Measurements from ENCODE around the gene MRC2. TPM values are rescaled to one million over a fixed set of nuclear protein-coding genes. Genes with fewer than 3 reads are reported as not detected.

The MRC2 gene
- total RNA-seq, 2 experiments from 2014 or later, result 1.7 to 2.3 TPM

- H3K9me3 Mint-ChIP-seq (ENCODE audit: insufficient read depth), result no peaks in the 10 kb centered on the region
- no peak for DNase-seq
- ATAC-seq, result no peak
- H3K4me1 Mint-ChIP-seq (ENCODE audit: low read depth), result peaks cover 21% of the 10 kb centered on the region
- no peak overlapping the region for H3K4me3 Mint-ChIP-seq
- H3K36me3 Mint-ChIP-seq (ENCODE audit: low read depth), result no peaks in the 10 kb centered on the region
- H3K27ac Mint-ChIP-seq, result no peak overlapping the region
- H3K27me3 Mint-ChIP-seq (ENCODE audit: low read depth), result peaks cover 46% of the 10 kb centered on the region
- CTCF ChIA-PET, result no interaction called here
- POLR2A ChIA-PET, result no interaction called here
Observed at GRCh38 chr17:62648956-62649294, 21.5 kb downstream of the MRC2 start.

GRCh38 chr17:62649570-62649969 lies 22.1 kb downstream of the MRC2 start:
- no peaks in the 10 kb centered on the region for H3K9me3 Mint-ChIP-seq (ENCODE audit: insufficient read depth)
- no peaks in the 10 kb centered on the region for H3K36me3 Mint-ChIP-seq (ENCODE audit: low read depth)
- DNase-seq, result no peak
- CTCF ChIA-PET, result no interaction called here
- H3K27me3 Mint-ChIP-seq (ENCODE audit: low read depth), result peaks cover 46% of the 10 kb centered on the region
- no peak overlapping the region for H3K27ac Mint-ChIP-seq
- peaks cover 25% of the 10 kb centered on the region for H3K4me1 Mint-ChIP-seq (ENCODE audit: low read depth)
- POLR2A ChIA-PET, result no interaction called here
- no peak overlapping the region for H3K4me3 Mint-ChIP-seq
- ATAC-seq, result no peak

- ATAC-seq (no peak), DNase-seq (no peak)
- POLR2A ChIA-PET, result no interaction called here
- peaks cover 43% of the 10 kb centered on the region for H3K27me3 Mint-ChIP-seq (ENCODE audit: low read depth)
- CTCF ChIA-PET, result interaction anchor here (1.2 kb wide), 1 partner anchor 9 kb away, joined by 3 read pairs; no protein-coding TSS in a partner anchor
- no peak overlapping the region for H3K4me3 Mint-ChIP-seq
- no peaks in the 10 kb centered on the region for H3K9me3 Mint-ChIP-seq (ENCODE audit: insufficient read depth)
- no peaks in the 10 kb centered on the region for H3K36me3 Mint-ChIP-seq (ENCODE audit: low read depth)
- no peak overlapping the region for H3K27ac Mint-ChIP-seq
- H3K4me1 Mint-ChIP-seq (ENCODE audit: low read depth), result peaks cover 25% of the 10 kb centered on the region
Observed at GRCh38 chr17:62650587-62650986, 23.1 kb downstream of the MRC2 start.

- DNase-seq, result peak; percentile 44
- Mint-ChIP-seq H3K36me3 (ENCODE audit: low read depth) (no peaks in the 10 kb centered on the region), H3K4me1 (ENCODE audit: low read depth) (peaks cover 25% of the 10 kb centered on the region), H3K27ac (no peak overlapping the region), H3K9me3 (ENCODE audit: insufficient read depth) (no peaks in the 10 kb centered on the region), H3K27me3 (ENCODE audit: low read depth) (peaks cover 44% of the 10 kb centered on the region), H3K4me3 (peak overlapping the region; percentile 73)
- ATAC-seq, result no peak
- POLR2A ChIA-PET, result no interaction called here
- CTCF ChIA-PET, result no interaction called here
Observed at GRCh38 chr17:62652251-62653001, 25.0 kb downstream of the MRC2 start.

GRCh38 chr17:62653002-62653825 lies 25.7 kb downstream of the MRC2 start:
- CTCF ChIA-PET, result no interaction called here
- Mint-ChIP-seq H3K9me3 (ENCODE audit: insufficient read depth) (no peaks in the 10 kb centered on the region), H3K4me1 (ENCODE audit: low read depth) (peaks cover 25% of the 10 kb centered on the region), H3K4me3 (peak overlapping the region; percentile 73), H3K36me3 (ENCODE audit: low read depth) (no peaks in the 10 kb centered on the region), H3K27me3 (ENCODE audit: low read depth) (peaks cover 43% of the 10 kb centered on the region), H3K27ac (peak overlapping the region; percentile 60)
- DNase-seq, result peak; percentile 72
- peak; percentile 91 for ATAC-seq
- POLR2A ChIA-PET, result interaction anchor here (1.0 kb wide), 1 partner anchor 51 kb away, joined by 3 read pairs; no protein-coding TSS in a partner anchor

- no peak for DNase-seq
- peaks cover 45% of the 10 kb centered on the region for H3K27me3 Mint-ChIP-seq (ENCODE audit: low read depth)
- no peaks in the 10 kb centered on the region for H3K36me3 Mint-ChIP-seq (ENCODE audit: low read depth)
- H3K4me1 Mint-ChIP-seq (ENCODE audit: low read depth), result peaks cover 25% of the 10 kb centered on the region
- no peak for ATAC-seq
- CTCF ChIA-PET, result no interaction called here
- peak overlapping the region; percentile 60 for H3K27ac Mint-ChIP-seq
- POLR2A ChIA-PET, result interaction anchor here (1.0 kb wide), 1 partner anchor 52 kb away, joined by 3 read pairs; no protein-coding TSS in a partner anchor
- peak overlapping the region; percentile 73 for H3K4me3 Mint-ChIP-seq
- H3K9me3 Mint-ChIP-seq (ENCODE audit: insufficient read depth), result no peaks in the 10 kb centered on the region
Observed at GRCh38 chr17:62653826-62654761, 26.6 kb downstream of the MRC2 start.

GRCh38 chr17:62655656-62656055 lies 28.2 kb downstream of the MRC2 start:
- H3K27ac Mint-ChIP-seq, result no peak overlapping the region
- peaks cover 2% of the 10 kb centered on the region for H3K36me3 Mint-ChIP-seq (ENCODE audit: low read depth)
- peaks cover 25% of the 10 kb centered on the region for H3K4me1 Mint-ChIP-seq (ENCODE audit: low read depth)
- CTCF ChIA-PET, result no interaction called here
- no peak overlapping the region for H3K4me3 Mint-ChIP-seq
- H3K27me3 Mint-ChIP-seq (ENCODE audit: low read depth), result peaks cover 43% of the 10 kb centered on the region
- POLR2A ChIA-PET, result no interaction called here
- no peak for ATAC-seq
- DNase-seq, result no peak
- peaks cover 2% of the 10 kb centered on the region for H3K9me3 Mint-ChIP-seq (ENCODE audit: insufficient read depth)

- H3K9me3 Mint-ChIP-seq (ENCODE audit: insufficient read depth), result peaks cover 9% of the 10 kb centered on the region
- no peak overlapping the region for H3K27ac Mint-ChIP-seq
- peaks cover 2% of the 10 kb centered on the region for H3K36me3 Mint-ChIP-seq (ENCODE audit: low read depth)
- peaks cover 25% of the 10 kb centered on the region for H3K4me1 Mint-ChIP-seq (ENCODE audit: low read depth)
- CTCF ChIA-PET, result no interaction called here
- ATAC-seq, result no peak
- no peak overlapping the region for H3K4me3 Mint-ChIP-seq
- H3K27me3 Mint-ChIP-seq (ENCODE audit: low read depth), result peaks cover 48% of the 10 kb centered on the region
- POLR2A ChIA-PET, result no interaction called here
- no peak for DNase-seq
Observed at GRCh38 chr17:62656446-62656845, 29.0 kb downstream of the MRC2 start.

GRCh38 chr17:62657145-62657665 lies 29.7 kb downstream of the MRC2 start:
- Mint-ChIP-seq H3K4me3 (no peak overlapping the region), H3K27me3 (ENCODE audit: low read depth) (peaks cover 43% of the 10 kb centered on the region), H3K9me3 (ENCODE audit: insufficient read depth) (peaks cover 10% of the 10 kb centered on the region), H3K27ac (no peak overlapping the region), H3K36me3 (ENCODE audit: low read depth) (peaks cover 2% of the 10 kb centered on the region), H3K4me1 (ENCODE audit: low read depth) (peaks cover 20% of the 10 kb centered on the region)
- ATAC-seq (no peak), DNase-seq (no peak)
- POLR2A ChIA-PET, result no interaction called here
- CTCF ChIA-PET, result no interaction called here

GRCh38 chr17:62657690-62658089 lies 30.2 kb downstream of the MRC2 start:
- H3K9me3 Mint-ChIP-seq (ENCODE audit: insufficient read depth), result peaks cover 10% of the 10 kb centered on the region
- peaks cover 42% of the 10 kb centered on the region for H3K27me3 Mint-ChIP-seq (ENCODE audit: low read depth)
- ChIA-PET POLR2A (no interaction called here), CTCF (no interaction called here)
- ATAC-seq, result no peak
- no peak overlapping the region for H3K27ac Mint-ChIP-seq
- H3K4me1 Mint-ChIP-seq (ENCODE audit: low read depth), result peaks cover 15% of the 10 kb centered on the region
- no peak overlapping the region for H3K4me3 Mint-ChIP-seq
- no peak for DNase-seq
- peaks cover 2% of the 10 kb centered on the region for H3K36me3 Mint-ChIP-seq (ENCODE audit: low read depth)

- Mint-ChIP-seq H3K4me3 (no peak overlapping the region), H3K9me3 (ENCODE audit: insufficient read depth) (peaks cover 10% of the 10 kb centered on the region), H3K27me3 (ENCODE audit: low read depth) (peaks cover 41% of the 10 kb centered on the region), H3K4me1 (ENCODE audit: low read depth) (peaks cover 9% of the 10 kb centered on the region), H3K36me3 (ENCODE audit: low read depth) (peaks cover 2% of the 10 kb centered on the region), H3K27ac (no peak overlapping the region)
- POLR2A ChIA-PET, result no interaction called here
- no peak for ATAC-seq
- CTCF ChIA-PET, result no interaction called here
- DNase-seq, result no peak
Observed at GRCh38 chr17:62658136-62658920, 30.9 kb downstream of the MRC2 start.

All from activated CD8-positive, alpha-beta T cell treated with anti-CD3 and anti-CD28 coated beads, Interleukin-2, amount 10 ng/mL, durations not matched to agents 7 days and 5 days (primary cell).